ENCODE results near the gene RAB5IF.
"Not testable (repeated sequence)": the region's sequence is repeated elsewhere in the genome, so short reads cannot be mapped to it uniquely, and the experiment has no call there.

The RAB5IF gene

DNA sequence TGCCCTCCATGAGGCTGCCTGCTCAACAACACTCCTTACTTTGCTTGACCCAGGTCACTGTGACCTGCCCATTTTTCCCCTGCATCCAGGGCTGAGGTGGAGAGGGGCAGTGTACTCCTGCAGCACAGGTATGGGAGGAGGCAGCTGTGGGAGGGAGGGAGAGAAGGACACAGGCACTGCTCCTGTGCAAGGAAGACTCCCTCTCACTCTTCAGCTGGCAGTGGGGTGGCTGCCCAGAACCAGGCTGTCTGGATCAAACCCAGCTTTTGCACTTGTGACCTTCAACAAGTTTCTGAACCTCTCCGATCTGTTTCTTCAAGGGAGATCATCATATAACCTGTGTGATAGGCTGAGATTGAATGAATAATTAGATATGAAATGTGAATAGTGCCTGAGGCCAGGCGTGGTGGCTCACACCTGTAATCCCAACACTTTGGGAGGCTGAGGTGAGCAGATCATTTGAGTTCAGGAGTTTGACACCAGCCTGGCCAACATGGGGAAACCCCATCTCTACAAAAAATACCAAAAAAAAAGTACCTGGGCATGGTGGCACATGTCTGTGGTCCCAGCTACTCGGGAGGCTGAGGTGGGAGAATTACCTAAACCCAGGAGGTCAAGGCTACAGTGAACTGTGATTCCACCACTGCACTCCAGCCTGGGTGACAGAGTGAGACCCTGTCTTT, 18.1 kb upstream of the RAB5IF start:
- DNase-seq, result no peak

DNA sequence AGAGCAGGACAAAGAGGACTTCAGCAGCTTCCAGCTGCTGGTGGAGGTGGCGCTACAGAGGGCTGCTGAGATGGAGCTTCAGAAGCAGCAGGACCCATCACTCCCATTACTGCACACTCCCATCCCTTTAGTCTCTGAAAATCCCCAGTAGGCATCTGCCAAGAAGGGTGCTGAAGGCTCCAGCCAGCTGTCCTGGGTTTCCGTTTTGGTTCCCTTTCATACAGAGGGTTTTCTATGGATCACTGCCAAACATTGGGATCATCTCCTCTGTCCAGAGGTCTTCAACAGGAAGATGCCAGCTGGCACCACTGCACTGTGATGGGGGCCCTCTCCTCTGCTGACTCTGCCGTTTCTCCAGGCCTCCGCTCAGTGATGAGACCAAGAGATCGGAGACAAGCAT, 14.3 kb upstream of the RAB5IF start:
- no peak for DNase-seq

DNA sequence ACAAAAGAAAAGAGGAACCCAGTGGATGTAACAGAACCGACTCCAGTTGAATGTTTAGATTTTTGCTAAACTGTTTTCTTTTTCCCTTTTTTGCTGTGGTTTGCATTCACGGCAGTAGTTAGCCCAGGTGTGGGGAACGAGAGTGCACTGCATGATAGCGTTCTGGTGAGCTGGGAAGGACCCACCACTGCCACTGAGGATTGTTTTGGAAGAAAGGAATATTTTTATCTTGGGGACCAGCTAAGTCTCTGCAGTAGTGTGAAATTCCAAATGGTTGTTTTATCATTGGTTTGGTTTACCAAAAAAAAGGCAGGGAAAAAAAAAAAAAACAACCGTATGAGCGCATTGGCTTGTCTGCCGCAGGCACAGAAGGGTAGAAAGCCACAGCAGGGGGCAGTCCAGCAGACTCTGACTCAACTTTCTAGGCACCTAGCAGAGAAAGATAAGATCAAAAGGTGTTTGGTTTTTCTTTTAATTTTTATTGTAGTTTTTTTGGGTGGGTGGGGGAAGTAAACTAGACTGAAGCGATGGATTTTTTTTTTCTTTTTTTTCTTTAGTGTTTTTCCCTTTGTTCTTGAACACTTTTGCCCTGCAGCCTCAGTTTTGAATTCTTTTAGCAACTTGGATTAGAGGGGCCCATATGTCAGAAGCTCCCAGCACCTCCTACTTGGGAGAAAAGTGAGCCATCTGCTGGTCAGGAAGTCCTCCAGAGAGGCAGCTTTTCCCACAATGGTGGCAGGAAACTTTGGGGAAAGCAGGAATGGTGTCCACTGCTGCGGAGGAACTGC, 13.5 kb upstream of the RAB5IF start:
- DNase-seq, result no peak

DNA sequence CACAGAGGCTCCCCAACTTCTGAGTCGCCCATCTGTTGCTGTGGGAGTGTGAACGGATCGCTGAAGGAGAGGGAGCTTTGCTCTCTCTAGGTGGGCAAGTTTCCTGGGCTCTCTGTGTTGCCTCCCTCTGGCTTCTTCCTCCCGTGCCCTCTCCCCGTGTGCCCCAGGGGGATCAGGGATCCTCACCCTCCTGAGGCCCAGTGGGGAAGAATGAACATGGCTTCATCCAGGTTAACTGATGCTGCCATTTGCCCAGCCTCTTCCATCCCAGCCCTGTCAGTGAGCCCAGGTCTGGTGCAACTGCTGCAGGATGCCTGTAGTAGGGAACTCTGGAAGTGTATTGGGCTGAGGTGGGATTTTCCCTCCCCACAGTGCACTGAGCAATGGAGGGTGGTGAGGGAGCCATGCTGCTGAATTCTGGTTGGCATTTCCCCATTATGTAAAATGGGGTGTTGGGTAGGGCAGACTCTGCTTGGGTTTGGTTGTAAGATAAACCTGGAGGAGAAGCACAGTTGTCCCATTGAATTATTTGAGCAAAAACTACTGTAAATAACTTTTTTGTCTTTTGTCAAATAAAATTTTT, 12.1 kb upstream of the RAB5IF start:
- DNase-seq, result no peak

DNA sequence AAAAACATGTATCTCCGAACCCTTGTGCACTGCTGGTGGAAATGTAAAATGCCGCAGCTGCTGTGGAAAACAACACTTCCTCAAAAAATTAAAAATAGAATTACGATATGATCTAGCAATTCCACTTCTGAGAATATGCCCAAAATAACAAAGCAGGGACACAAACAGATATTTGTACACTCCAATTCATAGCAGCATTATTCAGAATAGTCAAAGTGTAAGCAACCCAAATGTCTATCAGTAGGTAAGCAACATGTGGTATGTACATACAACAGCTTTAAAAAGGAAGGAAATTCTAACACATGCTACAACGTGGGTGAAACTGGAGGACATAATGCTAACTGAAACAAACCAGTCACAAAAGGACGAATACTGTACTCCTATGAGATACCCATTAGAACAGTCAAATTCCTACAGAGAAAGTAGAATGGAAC, 5.7 kb upstream of the RAB5IF start:
- DNase-seq, result no peak

DNA sequence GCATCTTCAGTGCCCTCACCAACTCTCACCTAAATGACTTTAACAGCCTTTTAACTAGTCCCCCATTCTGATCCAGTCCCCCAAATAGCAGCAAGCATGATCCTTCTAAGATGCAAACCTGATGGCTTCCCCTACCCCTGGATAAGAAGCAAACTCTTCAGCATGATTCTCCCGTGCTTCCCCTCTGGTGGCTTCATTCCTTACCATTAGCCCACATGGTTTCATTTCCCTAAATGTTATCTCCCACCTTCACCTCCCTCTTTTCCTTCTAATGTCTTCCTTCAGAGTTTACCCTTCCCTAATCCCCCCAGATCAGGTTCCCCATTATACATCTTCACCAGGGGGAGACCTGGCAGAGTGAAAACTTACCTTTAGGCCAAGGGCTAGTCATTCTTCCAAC, 4.0 kb upstream of the RAB5IF start:
- DNase-seq, result no peak

DNA sequence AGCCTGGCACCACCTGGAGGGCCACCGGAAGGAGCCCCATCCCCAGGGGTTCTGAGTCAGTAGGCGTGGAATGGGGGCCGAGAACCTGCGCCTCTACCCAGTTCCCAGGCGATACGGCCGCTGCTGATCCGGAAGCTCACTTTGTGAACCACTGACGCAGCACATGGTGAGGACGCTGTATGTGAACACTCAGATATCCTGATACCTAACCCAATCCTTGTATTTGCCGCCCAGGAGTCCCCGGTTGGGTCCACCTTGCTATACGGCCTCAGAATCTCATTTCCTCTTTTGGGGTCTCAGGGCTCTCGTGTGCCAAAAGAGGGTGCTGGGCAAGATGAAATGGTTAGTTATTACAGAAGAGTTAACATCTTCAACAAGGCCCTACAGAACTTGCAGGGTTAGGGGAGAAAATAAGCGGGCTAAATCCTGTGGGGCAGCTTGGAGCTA, 604 bp upstream of the RAB5IF start:
- DNase-seq, result peak; percentile 39

DNA sequence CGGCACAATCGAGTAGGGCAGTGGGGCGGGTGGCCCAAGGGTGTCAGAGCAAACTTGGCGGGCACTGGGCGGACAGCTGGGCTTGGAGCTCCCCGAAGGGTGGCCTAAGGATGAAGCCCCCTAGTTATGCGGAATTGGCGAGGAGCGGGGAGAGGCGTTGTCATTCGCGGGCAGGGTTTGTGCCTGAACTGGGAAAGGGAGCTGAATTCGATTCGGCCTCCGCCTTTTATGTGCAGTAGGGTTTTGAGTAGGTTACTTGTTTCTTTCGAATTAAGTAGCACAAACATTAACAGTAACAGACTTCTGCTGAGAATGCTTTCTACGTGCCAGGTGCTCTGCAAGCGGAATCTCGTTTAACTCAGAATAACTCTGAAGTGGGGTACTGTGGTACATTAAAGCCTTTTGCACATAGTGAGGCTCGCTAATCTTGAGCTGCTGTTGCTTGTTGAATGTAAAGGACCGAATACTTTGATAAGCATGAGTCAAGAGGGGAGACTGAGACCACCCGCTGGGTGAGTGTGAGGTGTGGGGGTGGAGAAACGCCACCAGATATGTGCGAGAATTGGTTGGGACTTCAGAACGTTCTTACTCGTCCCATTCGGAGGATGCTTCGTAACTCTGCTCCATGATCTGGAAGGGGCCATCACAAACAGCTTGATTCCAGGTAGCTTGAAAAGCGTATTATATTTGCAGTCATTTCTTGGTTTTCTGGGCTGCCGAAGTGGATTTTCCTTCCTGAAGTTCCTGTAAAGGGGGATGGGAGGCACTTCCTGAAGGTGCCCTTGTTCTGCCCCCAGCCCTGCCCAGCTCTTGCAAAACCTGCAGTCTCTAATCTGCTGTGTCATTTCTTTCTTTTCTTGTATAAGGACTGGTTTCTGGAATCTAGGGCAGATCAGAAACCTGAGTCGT, 833 bp downstream of the RAB5IF start:
- no peak for DNase-seq

DNA sequence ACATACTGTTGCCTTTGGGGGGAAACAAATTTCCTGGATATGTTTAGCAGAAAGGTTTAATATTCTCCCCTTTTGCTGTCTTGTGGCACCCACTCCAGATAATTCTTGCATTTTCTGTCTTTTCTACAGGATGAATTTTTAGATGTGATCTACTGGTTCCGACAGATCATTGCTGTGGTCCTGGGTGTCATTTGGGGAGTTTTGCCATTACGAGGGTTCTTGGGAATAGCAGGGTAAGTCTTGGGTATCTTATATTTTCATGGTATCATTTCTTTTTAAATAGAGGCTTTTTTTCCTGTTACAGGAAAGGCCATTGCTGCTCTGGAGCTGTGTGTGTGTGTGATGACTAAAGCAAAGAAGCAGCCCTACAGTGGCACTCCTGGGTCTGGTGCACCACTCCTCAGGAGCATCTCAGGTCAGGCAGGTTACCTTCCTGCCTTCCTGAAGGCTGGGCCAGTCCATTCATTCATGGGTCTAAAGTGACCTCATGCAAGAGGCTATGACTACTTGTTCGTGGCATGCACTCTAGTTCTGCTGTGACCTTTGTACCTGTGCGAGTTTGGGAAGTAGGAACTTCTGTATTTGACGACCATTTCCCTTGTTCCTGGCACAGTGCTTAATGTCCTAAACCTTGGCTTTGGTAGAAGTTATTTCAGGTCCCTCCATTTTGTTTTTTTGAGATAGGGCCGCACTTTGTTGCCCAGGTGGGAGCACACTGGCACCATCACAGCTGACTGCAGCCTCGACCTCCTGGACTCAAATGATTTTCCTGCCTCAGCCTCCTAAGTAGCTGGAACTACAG, 2.2 kb downstream of the RAB5IF start:
- no peak for DNase-seq

DNA sequence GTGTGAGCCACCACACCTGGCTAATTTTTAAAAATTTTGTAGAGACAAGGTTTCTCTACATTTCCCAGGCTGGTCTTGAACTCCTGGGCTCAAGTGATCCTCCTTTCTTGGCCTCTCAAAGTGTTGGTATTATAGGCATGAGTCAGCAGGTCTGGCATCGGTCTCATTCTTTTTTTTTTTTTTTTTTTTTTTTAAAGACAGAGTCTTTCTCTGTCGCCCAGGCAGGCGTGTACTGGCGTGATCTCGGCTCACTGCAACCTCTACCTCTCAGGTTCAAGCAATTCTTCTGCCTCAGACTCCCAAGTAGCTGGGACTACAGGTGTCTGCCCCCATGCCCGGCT, 2.8 kb downstream of the RAB5IF start:
- DNase-seq, result not testable (repeated sequence)

DNA sequence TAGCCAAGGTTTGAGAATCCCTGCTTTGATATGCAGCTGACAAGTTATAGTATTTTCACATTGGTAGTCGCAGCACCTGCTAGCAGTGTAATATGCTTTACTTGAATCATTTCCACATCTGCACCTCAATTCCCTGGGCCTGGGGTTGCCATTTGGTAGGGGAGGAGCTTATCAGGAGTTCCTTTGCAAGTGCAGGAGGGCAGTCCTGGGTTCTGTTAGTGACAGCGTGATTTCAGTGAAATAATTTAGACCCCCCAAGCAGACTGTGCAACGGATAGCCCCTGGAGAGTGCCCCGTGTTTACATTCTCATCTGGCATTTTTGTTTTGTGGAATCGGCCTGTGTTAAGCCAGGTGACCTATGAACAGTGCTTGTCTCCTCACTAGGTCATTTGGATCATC, 6.0 kb downstream of the RAB5IF start:
- no peak for DNase-seq

DNA sequence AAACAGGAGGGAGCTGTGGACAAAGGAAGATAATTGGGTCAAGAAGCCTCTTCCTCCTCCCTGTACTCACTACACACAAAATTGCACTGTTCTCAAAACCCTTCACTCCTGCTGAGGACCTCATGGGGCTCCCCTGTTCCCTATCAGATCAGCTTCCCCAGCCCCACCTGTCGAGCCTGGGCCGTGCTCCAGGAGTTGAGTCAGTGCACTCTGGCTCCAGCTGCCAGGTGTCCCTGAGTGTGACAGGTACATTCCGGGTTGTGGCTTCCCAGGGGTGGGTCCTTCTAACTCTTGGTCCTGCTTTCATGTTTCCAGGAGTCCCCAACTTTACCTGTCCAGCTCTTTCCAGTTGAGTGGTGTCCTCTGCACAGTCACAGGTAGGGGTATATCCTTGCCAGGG, 8.4 kb downstream of the RAB5IF start:
- DNase-seq, result no peak

DNA sequence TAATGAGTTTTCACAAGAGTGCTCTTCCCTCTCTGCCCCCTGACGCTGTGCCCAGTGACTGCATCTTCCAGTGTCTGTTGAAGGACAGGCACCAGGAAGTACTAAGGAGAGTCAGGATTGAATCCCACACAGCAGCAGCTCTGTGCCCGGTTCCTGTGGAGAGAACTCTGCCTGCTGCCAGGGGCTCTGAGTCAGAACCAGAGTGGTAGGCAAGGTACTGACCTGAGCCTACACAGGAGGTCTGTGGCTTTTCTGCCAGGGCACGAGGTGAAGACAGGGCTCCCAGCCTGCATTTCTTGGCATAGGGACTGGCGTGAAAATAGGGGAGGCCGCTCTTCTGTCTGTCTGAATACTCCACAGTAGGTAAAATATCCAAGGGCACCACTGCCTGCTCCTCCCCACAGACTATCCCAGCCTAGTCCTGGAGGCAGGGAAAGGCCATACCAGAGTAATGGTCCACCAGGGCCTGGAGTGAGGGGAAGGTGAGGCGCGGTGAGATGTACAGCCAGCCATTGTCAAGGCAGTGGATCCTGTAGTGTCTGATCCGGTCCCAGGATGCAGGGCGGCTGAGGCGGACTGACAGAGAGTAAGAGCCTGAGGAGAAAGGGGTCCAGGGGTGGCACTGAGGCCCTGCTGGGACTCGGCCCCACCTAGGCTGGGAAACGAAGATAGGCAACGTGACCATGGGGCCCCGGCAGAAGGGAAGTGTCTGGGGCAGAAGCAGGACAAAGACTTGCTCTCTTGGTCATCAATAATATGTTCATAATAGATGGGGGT, 9.4 kb downstream of the RAB5IF start:
- DNase-seq, result no peak

DNA sequence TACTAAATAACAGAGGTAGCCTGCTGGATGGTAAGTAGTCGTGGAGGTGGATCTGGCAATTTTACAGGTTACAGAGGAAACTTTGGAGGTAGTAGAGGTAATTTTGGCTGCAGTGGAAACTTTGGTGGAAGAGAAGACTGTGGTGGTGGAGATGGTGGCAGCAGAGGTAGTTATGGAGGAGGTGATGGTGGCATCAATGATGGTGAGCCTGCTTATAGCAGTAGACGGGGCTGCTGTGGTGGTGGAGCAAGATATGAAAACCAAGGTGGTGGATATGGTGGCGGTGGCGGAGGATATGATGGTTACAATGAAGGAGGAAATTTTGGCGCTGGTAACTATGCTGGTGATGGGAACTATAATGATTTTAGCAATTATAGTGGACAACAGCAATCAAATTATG, 15.3 kb downstream of the RAB5IF start:
- DNase-seq, result no peak

DNA sequence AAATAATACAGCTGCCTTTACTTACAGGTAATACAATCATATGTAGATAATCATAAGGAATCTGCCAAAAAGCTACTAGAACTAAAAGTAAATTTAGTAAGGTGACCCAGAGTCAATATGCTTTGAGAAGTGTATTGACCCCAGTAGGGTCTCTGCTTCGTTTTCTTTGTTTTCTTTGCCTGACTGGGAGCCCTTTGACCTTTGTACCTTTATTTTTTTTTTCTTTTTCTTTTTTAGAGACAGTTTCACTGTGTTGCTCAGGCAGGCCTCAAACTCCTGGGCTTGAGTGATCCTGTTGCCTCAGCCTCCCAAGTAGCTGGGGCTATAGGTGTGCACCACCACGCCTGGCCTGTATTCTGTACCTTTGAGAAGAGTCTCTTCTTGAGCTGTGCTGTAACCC, 17.9 kb downstream of the RAB5IF start:
- DNase-seq, result no peak

DNA sequence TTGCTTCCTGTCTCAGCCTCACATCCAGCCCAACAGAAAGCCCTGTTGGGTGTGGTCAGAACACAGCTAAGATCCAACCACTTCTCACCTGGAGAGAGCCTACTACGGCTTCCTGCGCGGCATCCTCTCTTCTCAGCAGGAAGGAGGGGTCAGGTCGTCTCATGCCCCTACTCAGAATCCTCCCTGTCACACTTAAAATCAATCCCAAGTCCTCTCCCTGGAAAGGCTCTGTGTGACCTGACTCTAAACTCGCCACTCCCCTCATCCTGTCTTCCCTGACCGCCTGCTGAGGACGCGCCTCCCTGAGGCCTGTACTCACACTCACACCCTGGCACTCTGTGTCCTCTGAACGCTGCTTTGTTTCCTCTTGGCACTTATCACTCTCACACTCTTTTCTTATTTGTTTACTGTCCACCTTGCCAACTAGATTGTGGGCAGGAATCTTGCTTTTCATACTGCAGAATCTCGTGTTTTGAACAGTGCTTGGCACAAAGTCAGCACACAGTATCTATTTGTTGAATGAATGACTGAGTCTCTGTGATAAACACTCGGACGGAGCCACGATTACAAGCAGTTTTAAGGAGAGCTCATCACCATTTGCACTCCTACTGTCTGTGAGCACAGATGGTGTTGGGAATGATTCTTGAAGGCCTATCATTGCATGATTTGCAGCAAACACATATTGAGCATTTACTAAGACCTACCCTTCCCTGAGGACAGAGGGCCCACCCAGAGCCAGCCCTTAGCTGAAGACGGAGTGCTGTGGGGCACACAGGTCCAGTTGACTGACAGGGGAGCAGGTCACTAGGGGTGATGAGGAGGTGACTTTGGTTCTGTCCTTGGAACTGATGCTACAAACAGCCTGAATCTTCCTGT, 18.7 kb downstream of the RAB5IF start:
- DNase-seq, result no peak

DNA sequence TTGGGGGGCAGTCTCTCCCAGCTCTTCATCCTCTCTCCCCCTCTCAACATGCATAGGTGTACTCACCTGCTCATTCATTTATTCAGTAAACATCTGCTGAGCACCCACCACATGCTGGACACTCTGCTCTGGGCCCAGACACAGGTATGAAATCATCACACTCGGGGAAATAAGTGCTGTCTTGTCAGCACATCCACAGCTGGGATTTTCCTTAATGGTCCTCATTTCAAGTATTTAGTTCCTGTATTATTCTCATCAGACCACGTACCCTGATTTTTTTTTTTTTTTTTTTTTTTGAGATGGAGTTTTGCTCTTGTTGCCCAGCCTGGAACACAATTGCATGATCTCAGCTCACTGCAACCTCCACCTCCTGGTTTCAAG, 19.4 kb downstream of the RAB5IF start:
- no peak for DNase-seq

DNA sequence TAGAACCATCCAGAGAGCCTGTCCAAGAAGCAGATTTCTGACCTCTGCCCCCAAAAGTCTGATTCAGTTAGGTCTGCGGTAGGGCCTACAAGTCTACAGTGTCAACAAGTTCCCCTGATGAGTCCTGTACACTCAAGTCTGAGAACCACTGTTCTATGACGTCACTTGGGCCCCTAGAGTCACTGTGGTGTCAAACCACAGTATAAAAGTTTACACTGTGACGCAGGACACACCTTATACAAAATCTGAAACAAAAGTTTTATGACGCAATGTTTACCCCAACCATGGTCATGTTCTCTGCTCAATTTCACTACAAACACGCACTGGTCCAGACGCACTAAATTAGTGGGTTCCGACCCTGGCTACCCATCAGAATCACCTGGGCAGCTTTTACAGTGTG, 22.5 kb downstream of the RAB5IF start:
- no peak for DNase-seq

DNA sequence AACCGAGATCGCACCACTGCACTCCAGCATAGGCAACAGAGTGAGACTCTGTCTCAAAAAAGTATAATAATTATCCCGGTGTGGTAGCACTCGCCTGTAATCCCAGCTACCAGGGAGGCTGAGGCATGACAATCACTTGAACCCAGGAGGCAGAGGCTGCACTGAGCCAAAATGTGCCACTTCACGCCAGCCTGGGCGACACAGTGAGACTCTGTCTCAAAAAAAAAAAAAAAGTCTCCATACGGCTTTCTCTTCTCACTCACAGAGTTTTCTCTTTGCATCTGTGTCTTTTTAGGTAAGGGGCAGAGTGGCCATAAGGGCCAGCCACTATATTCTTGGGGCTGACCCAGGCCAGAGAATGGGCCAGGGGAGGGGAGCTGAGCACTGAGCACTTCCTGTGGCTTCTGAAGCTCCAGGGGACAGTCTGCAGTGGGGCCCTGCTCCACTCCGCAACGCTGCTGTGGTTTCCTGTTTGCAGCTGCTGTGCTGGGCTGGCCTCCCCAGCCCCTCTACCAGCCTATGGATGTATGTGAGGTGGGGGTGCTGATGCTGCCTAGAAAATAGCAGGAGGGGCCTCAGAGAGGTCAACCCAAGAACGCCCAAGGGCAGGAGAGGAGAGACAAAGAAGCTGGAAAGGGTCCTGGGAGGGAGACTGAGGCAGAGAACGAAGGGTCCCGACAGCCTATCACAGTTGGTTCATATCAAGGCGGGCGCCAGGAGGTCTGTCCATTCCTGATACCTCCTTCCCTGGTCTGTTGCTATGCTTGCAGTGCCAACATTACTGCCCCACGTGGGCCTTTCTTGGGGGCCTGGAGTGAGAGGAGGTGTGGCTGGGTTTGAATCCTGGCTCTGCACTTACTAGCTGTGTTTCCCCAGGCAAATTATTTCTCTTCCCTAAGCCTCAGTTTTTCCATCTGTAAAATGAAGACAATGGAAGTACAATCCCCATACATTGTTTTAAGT, 24.4 kb downstream of the RAB5IF start:
- no peak for DNase-seq
